HG03460 (cell line): ENCODE data around the gene TPTE.
"Not testable (repeated sequence)": the region's sequence is repeated elsewhere in the genome, so short reads cannot be mapped to it uniquely, and the experiment has no call there.

Source experiments
- ATAC-seq: cut with Tn5 transposase; IDR thresholded peaks from one replicate; pipeline ENCODE4 v1.9.1; 2021; ENCODE audit not compliant: unreplicated experiment

TPTE gene

GRCh38 chr21:10521091-10521598, at the start of gene TPTE:
TSS of gene TPTE (plus strand) at chr21:10521583. CDS start at chr21:10538724, 17,141 bp downstream.
- ATAC-seq = no peak

GRCh38 chr21:10471999-10472398, 49.4 kb upstream of the TPTE start:
- not testable (repeated sequence) for ATAC-seq

- not testable (repeated sequence) for ATAC-seq
Observed at GRCh38 chr21:10477794-10478193, 43.6 kb upstream of the TPTE start.

- ATAC-seq = not testable (repeated sequence)
Observed at GRCh38 chr21:10479875-10480274, 41.5 kb upstream of the TPTE start.

GRCh38 chr21:10484864-10485263, 36.5 kb upstream of the TPTE start:
- ATAC-seq = not testable (repeated sequence)

GRCh38 chr21:10490453-10490852, 30.9 kb upstream of the TPTE start:
- ATAC-seq = not testable (repeated sequence)

GRCh38 chr21:10511116-10511515, 10.3 kb upstream of the TPTE start:
- ATAC-seq = no peak

GRCh38 chr21:10516889-10517288, 4.5 kb upstream of the TPTE start:
- not testable (repeated sequence) for ATAC-seq

- ATAC-seq = not testable (repeated sequence)
Observed at GRCh38 chr21:10517904-10518303, 3.5 kb upstream of the TPTE start.

- ATAC-seq = not testable (repeated sequence)
Observed at GRCh38 chr21:10521835-10522500, 585 bp downstream of the TPTE start.

- no peak for ATAC-seq
Observed at GRCh38 chr21:10539956-10540355, 18.6 kb downstream of the TPTE start.

GRCh38 chr21:10544376-10544775, 23.0 kb downstream of the TPTE start:
- not testable (repeated sequence) for ATAC-seq

GRCh38 chr21:10547868-10548267, 26.5 kb downstream of the TPTE start:
- ATAC-seq = not testable (repeated sequence)

GRCh38 chr21:10548331-10548954, 27.1 kb downstream of the TPTE start:
- ATAC-seq = not testable (repeated sequence)

GRCh38 chr21:10570803-10571202, 49.4 kb downstream of the TPTE start:
- ATAC-seq = not testable (repeated sequence)

GRCh38 chr21:10574531-10575310, 53.3 kb downstream of the TPTE start:
- ATAC-seq = not testable (repeated sequence)

GRCh38 chr21:10575311-10575667, 53.9 kb downstream of the TPTE start:
- no peak for ATAC-seq

- not testable (repeated sequence) for ATAC-seq
Observed at GRCh38 chr21:10578910-10579309, 57.5 kb downstream of the TPTE start.

GRCh38 chr21:10589115-10589514, 67.7 kb downstream of the TPTE start:
- not testable (repeated sequence) for ATAC-seq

- not testable (repeated sequence) for ATAC-seq
Observed at GRCh38 chr21:10607074-10607473, 85.7 kb downstream of the TPTE start.

- not testable (repeated sequence) for ATAC-seq
Observed at GRCh38 chr21:10614285-10614684, 92.9 kb downstream of the TPTE start.
